GM18519 (cell line): ENCODE measurements around the gene DPYSL5.

Experiments
- ATAC-seq: cut with Tn5 transposase; IDR thresholded peaks from one replicate; pipeline ENCODE4 v1.9.1; 2021; ENCODE audit warnings: mild to moderate bottlenecking, moderate library complexity; ENCODE audit not compliant: unreplicated experiment, low FRiP score

DPYSL5 gene

GRCh38 chr2:26951236-26951635, 103.3 kb downstream of the DPYSL5 start:
- ATAC-seq, result no peak

DNA sequence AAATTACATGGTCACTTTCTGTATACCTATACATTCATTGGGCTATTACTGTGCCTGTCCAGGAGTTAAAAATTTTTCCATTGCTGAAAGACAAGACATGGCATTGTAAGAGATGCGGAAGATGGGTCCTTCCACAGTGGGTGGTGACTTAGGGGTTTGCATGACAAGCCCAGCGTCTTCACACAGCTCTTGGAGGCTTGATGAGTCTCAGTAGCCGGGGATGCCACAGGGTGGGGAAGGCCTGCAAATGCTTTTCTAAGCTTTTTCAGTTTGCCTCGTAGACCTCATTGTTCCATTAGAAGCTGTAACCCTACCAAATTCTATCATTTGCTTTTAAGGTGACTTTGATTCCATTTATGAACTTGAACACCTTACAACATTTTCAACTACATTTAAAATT, 104.4 kb downstream of the DPYSL5 start:
- ATAC-seq, result no peak

GRCh38 chr2:26954135-26954534, 106.2 kb downstream of the DPYSL5 start:
- no peak for ATAC-seq

GRCh38 chr2:26957041-26957440, 109.1 kb downstream of the DPYSL5 start:
- ATAC-seq, result no peak

GRCh38 chr2:26957534-26957933, 109.6 kb downstream of the DPYSL5 start:
- no peak for ATAC-seq

GRCh38 chr2:26959331-26959730, 111.4 kb downstream of the DPYSL5 start:
- ATAC-seq, result no peak

DNA sequence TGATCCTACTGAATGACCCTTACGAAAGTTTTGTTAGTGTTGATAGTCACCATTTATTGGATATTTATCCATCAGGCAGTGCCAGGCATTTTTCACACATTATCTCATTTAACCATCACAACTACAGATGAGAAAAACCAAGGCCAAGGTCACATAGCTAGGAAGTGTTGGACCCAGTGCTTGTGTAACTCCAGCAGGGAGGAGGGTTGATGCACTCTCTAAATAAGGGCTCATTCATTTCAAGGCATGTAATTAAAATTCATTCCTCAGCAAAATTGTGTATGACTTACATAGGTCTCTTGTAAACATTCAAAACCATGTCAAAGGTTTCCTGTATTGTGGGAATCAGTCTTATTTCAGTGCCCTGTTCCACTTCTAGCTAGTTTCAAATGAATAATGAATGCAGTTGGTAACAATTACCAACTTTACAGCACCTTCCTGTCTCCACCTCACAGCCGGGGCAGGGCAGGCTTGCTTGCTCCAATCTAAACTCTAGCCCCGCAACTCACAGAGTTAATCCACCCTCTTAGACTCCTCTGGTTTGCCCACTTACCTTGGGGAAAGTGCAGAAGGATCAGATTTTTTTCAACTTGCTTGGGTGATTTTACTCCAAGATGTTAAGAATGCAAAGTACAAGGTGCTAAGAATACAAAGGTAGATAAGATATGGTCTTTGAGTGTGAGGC, 116.7 kb downstream of the DPYSL5 start:
- no peak for ATAC-seq

DNA sequence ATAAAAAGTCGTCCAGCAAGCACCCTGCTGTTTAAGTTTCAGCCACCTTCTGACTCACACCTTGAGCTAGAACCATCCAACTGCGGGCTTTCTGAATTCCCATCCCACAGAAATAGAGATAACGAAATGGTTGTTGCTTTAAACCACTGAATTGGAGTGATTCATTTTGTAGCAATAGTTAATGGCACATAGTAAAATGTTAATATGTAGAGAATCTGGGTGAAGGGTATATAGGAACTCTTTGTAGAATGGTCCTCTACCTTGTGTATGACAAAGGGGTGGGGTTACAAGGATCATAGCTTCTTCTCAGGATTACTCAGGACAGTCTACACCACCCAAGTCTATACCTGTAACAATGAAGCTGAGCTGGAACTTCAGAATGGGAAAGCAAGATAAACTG, 120.1 kb downstream of the DPYSL5 start:
- ATAC-seq, result no peak

DNA sequence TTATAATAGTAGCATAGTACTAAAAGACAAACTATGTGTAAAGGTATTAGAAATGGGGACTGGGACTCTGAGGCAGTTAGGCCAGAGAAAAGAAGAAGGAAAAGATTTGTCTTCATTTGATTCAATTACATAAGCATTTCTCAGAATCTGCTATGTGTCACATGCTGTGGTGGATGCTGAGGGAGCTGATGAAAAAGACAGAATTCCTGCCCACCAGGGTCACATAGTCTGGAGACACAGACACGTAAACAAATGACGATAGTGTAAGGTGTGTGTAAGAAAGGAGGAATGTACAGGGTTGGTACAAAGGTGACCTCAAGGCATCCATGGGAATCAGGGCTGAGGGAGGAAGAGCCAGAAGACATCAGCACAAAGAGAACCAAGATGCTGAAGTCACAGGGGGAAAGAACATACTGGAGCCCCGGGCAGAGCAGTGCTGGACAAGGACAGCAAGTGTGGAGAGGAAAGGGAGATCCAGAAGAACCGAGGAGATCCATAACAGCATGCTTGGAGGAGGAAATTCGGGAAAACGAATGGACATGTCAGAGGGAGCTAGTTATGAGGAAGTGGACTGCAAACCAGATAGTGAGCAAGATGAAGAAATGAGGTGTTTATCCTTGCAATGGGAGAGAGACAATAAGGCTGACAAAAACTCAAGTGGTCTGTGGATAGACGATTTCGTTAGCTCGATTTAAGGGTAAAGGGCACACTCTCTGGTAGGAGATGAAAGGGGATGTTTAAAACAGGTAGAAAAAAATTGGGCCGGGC, 121.3 kb downstream of the DPYSL5 start:
- ATAC-seq, result no peak

DNA sequence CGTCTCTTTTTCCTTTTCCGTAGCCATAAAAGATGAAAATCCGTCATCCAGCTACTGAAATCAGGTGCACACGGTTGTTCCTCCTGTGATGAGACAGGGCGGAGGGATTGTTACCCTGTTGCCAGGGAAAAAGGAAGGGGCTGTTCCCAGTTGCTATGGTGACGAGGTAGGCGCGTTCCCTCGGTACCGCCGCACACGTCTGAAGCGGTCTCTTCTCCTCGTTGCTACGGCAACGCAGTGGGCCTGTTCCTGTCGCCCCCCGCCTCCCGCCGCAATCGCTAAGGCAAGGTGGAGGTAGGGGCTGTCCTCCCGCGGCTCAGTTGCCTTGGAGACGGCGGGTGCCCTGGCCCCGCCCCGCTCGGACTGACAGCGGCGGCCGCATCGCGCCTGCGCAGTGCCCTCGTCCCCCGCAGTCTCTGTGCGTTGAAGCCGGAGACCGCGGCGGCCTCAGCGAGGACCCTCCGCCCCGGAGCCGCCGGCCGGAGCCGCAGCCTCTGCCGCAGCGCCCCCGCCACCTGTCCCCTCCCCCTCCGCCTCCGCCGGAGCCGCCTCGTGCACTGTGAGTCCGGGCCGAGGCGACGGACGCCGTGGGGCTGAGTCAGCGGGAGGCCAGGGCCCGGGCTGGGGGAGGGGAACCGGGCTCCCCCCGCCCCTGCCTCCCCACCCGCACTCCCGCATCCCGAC, 122.5 kb downstream of the DPYSL5 start, which contains the start of gene MAPRE3:
TSS of gene MAPRE3 (plus strand) at position 394 of the 684 bp plus-strand sequence. CDS start 51,582 bp downstream, outside the sequence.
- no peak for ATAC-seq

DNA sequence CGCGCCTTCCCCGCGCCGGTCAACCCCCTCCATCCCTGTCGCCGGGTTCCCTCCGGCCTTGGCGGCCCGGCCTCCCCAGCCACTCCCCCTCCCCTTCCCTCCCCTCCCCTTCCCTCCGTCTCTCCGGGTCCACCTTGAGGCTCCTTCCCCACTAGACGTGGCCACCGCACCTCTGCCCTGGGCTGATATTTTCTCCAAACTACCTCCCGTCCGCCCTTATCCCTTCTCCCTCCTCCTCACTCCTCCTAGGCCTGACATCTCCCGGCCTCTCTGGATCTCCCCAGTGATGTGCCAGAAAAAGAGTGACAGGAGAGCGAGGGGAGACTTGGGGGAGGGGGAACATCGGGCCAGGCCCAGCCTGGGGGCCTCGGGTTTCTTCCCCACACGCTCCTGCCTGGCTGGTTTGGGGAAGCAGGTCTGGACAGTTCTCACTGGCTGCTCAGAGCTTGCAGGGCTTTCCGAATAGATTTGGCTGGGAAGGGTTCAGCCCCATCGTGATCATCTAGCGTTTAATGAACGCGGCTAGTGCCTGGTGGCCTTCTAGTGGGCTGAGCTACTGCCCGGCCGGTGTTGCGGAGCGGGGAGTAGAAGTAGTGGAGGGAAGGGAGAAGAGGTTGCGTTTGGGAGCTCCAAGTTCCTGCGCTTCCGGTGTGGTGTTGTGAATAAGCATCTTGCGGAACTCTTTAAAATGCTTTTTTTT, 123.1 kb downstream of the DPYSL5 start:
- no peak for ATAC-seq

DNA sequence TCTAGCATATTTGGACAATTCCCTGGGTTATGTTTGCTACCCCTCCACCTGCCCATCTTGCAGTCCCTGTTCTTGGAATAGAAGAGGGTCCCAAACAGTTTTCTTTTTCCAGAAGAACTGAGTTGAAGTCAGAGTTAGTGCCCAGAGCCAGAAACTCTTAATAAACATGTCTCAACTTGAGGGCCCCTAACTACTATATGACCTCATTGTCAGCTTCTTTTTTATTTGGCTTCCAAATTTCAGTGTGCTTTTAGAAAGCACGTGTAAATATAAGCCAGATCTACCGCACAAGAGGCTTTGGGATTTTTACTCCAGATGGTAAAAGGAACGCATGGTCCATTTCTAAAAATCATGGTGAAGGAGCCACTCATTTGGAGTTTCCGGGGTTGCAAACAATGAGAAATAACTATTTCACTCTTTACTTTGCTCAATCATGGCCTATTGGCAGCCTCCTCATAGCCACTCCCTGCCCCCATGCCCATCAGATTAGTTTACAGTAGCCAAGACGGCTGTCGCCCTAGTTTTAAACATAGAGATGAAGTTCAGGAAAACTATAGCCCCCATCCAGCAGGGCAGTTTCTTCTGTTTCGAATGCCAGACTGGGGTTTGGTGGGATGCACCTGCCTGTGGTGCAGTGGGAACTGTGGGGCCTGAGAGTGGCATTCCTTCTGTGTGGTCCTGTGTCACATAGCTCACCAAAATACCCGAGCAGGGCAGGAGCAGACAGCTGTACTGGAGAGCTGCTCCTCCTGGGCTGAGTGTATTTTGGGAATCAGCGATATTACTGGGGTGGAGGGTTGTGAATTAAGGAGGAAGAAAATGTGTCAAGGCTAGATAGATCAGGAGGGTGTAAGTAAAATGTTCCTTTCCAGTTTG, 124.2 kb downstream of the DPYSL5 start:
- ATAC-seq, result no peak

DNA sequence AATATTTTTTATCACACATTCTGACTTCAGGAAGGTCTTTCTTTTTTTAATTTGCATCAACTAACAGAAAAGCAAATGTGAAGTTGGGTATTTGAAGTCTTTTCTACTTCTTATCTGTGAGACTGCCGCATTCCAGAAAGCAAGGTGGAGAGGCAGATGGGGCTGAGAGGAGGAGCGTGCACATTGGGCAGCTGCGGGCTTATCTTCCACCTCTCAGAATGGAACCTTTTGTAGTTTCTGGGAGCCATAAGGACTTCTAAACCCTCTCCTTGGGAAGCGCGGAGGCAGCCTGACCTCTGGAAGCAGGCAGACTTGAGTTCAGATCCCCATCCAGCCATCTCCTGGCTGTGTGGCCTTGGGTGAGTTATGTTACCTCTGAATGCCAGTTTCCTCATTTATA, 126.4 kb downstream of the DPYSL5 start:
- ATAC-seq, result no peak

DNA sequence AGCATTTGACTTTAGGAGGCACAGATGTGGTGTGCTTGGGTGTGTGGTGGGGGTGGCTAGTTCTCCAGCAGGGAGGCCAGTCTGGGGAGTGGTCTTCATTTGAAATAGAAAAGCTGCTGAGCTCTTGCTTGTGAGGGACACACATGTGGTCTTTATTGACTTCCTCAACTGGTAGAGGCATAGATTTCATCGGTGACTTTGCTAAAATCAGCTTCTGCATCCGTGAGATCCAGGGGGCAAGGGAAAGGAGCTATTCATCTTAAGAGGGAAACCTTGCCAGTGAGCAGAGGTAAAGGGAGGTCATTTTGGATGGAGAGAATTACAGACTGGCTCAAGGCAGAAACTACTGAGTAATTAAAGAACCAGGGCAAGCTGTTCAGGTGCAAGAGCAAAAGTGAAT, 127.2 kb downstream of the DPYSL5 start:
- no peak for ATAC-seq

DNA sequence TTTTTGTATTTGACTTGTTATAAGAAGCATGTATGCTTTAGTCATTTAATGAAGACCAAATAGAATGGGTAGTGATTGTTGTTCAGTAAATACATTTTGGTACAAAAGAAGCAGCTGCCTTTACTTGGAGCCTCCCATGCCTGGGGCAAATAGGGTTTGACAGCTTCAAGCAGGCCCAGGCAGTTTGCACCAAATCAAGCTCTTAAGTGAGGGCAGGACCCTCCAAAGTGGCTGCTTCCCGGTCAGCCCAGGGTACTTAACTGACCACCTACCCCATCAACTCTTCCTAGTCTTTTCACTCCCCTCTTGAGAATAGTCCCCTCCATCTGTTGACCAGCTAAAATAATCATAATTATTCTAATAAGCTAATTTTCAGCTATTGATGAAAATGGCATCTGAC, 127.7 kb downstream of the DPYSL5 start:
- ATAC-seq, result no peak

- no peak for ATAC-seq
Measured at GRCh38 chr2:26976237-26976636, 128.3 kb downstream of the DPYSL5 start.

DNA sequence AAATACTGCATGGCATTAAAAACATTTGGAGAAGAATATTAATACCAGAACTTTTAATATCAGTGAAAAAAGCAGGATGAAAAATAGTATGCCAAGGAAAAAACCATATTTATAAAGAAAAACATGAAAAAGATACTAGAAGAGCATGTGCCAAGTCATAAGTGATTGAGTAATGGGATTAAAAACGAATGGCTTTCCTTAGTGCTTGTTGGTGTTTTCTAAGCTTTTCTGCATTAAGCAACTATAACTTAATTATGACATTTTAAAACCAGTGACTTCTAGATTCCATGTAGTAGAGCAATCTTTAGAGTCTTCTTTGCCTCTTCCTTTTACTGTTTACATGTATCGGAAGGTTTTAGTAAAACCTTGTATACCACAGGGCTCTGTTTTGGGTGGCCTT, 129.1 kb downstream of the DPYSL5 start:
- no peak for ATAC-seq

GRCh38 chr2:26978061-26978596, 130.2 kb downstream of the DPYSL5 start:
- no peak for ATAC-seq

GRCh38 chr2:26979741-26980140, 131.8 kb downstream of the DPYSL5 start:
- no peak for ATAC-seq

GRCh38 chr2:26980971-26981370, 133.0 kb downstream of the DPYSL5 start:
- no peak for ATAC-seq
